ENCODE results near the gene SH3RF3. TPM values are rescaled to one million over a fixed set of nuclear protein-coding genes. Genes with fewer than 3 reads are reported as not detected.

The SH3RF3 gene
- total and polyA plus RNA-seq, 9 of the 15 experiments (the other 6 are each of a cell fraction or from before 2014, with no cell fraction given): 0.02 TPM; not detected in 8

DNA sequence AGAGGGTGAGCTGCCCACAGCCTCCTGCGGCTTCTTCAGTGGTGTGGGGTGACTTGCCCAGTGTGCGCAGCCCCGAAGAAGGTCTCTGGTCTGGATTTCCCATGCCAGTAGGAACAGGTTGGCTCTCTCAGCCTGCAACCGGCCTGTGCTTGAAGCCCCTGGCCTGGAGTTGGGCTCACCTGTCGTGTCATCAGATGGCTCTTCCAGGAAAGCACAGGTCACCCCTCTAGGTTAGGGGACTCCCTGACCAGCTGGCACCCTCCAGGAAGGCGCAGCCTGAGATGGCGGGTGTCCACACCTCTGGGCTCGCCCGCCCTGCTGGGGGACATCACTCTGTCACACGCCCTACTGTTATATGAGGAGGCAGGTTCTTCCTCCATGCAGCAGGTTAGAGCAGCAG, 304.9 kb downstream of the SH3RF3 start:
- no peak for ATAC-seq
- FAIRE-seq: no peak
- no peak overlapping the region for H3K27ac ChIP-seq (ENCODE audit: extremely low read depth, low read depth, low read length)
- intact Hi-C loops (cut with micrococcal nuclease) (no loop called here), in situ Hi-C loops (cut with MboI) (no loop called here)
- H3K79me2 ChIP-seq (ENCODE audit: control insufficient read depth, insufficient read depth, low read length): no peaks in the 10 kb centered on the region
- BruUV-seq (replicated peaks): no TSS peak
- ChIA-PET POLR2A (no interaction called here), CTCF (ENCODE audit: low intra/inter-chr PET ratio) (no interaction called here)
- H3K4me2 ChIP-seq (ENCODE audit: insufficient read depth, low read length): no peak overlapping the region
- H3K4me3 ChIP-seq: no peak overlapping the region
- no peaks in the 10 kb centered on the region for H3K9me1 ChIP-seq (ENCODE audit: control insufficient read depth, insufficient read depth, low read length)
- H3K9ac ChIP-seq (ENCODE audit: insufficient read depth in 1 of 2, low read depth in 2 of 2, low read length in 2 of 2): no peak overlapping the region
- peaks cover 4 to 58% of the 10 kb centered on the region in 2 experiments; a peak in 4 of 5 replicates for H3K27me3 ChIP-seq (ENCODE audit: control insufficient read depth in 2 of 2, insufficient read depth in 2 of 2, low read length in 2 of 2)
- DNase-seq (ENCODE audit: extremely low read depth in 1 of 4, low spot score in 3 of 4): no peak
- no peaks in the 10 kb centered on the region for H3K4me1 ChIP-seq (replicated peaks in 1 of 2; ENCODE audit: control insufficient read depth in 2 of 2, insufficient read depth in 2 of 2, low read length in 2 of 2)
- H3K9me3 ChIP-seq (replicated peaks; ENCODE audit: control insufficient read depth, insufficient read depth, low read depth, low read length): no peaks in the 10 kb centered on the region
- no peak overlapping the region for H2AFZ ChIP-seq (ENCODE audit: low read depth, low read length)
- TF ChIP-seq, protein P1, sequence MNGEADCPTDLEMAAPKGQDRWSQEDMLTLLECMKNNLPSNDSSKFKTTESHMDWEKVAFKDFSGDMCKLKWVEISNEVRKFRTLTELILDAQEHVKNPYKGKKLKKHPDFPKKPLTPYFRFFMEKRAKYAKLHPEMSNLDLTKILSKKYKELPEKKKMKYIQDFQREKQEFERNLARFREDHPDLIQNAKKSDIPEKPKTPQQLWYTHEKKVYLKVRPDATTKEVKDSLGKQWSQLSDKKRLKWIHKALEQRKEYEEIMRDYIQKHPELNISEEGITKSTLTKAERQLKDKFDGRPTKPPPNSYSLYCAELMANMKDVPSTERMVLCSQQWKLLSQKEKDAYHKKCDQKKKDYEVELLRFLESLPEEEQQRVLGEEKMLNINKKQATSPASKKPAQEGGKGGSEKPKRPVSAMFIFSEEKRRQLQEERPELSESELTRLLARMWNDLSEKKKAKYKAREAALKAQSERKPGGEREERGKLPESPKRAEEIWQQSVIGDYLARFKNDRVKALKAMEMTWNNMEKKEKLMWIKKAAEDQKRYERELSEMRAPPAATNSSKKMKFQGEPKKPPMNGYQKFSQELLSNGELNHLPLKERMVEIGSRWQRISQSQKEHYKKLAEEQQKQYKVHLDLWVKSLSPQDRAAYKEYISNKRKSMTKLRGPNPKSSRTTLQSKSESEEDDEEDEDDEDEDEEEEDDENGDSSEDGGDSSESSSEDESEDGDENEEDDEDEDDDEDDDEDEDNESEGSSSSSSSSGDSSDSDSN (IDR thresholded peaks at IDR 0.05; ENCODE audit: borderline replicate concordance in 1 of 2, low read depth in 2 of 2, low read length in 2 of 2): no peak
- TF ChIP-seq ZNF589 (CRISPR knock-in tag; IDR thresholded peaks at IDR 0.05; ENCODE audit: low read depth) (no peak), FOXJ3 (CRISPR knock-in tag; IDR thresholded peaks at IDR 0.05) (no peak), CSDE1 (IDR thresholded peaks at IDR 0.05) (no peak), ELF2 (CRISPR knock-in tag; IDR thresholded peaks at IDR 0.05) (no peak)
- H3K36me3 ChIP-seq (ENCODE audit: control insufficient read depth, insufficient read depth, low read length): no peaks in the 10 kb centered on the region
- H4K20me1 ChIP-seq (replicated peaks; ENCODE audit: control insufficient read depth, insufficient read depth, low read length): no peaks in the 10 kb centered on the region; the same call in none of the 2 replicates
- 3% methylated on average over 10 of the region's 10 CpGs for WGBS (ENCODE audit: insufficient coverage, low coverage, missing lambda C conversion rate)
